Ishikawa (cell line): ENCODE measurements around the gene KMT5B.

Experiments used
- CEBPB ChIP-seq: IDR thresholded peaks from 2 replicates; pipeline ENCODE4 v1.6.1; 2012
- CREB1 ChIP-seq: IDR thresholded peaks from 2 replicates; pipeline ENCODE4 v1.6.1; 2012; ENCODE audit warnings: low read depth
- EGR1 ChIP-seq: IDR thresholded peaks from 2 replicates; pipeline ENCODE4 v1.6.1; 2012
- EP300 ChIP-seq: IDR thresholded peaks from 2 replicates; pipeline ENCODE4 v1.6.1; 2012; ENCODE audit warnings: borderline replicate concordance
- FOXM1 ChIP-seq: IDR thresholded peaks from 2 replicates; pipeline ENCODE4 v1.6.1; 2012; ENCODE audit warnings: low read depth, borderline replicate concordance
- RAD21 ChIP-seq: IDR thresholded peaks from 2 replicates; pipeline ENCODE4 v1.6.1; 2012; ENCODE audit warnings: low read depth
- TAF1 ChIP-seq: IDR thresholded peaks from 2 replicates; pipeline ENCODE4 v1.6.1; 2012; ENCODE audit warnings: low read depth, mild to moderate bottlenecking
- TCF12 ChIP-seq: IDR thresholded peaks from 2 replicates; pipeline ENCODE4 v1.6.1; 2012; ENCODE audit warnings: low read depth
- TEAD4 ChIP-seq: IDR thresholded peaks from 2 replicates; pipeline ENCODE4 v1.6.1; 2012
- YY1 ChIP-seq: IDR thresholded peaks from 2 replicates; pipeline ENCODE4 v1.6.1; 2012; ENCODE audit warnings: low read depth

DNA sequence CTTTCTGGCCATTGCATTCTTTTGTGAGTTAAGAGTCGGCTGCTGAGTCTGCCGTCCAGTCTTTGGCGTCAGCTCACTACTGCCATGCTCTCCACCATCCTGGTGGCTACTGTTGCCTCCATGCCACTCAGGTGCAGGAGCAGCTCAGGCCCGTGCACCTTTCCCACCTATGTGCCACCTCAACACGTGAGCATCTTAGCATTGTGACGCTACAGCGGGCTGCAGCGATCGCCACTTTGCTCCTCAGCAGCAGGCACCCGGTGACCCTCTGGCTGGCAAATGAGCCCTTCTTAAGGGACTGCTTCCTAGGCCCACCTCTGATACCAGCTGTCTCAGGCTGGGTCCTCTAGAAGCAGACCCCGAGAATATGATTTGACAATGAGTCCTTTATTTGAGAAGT, 11.5 kb upstream of the KMT5B start:
- no peak for TF ChIP-seq TAF1
- TF ChIP-seq EP300, result no peak
- no peak for TF ChIP-seq CEBPB
- no peak for TF ChIP-seq RAD21
- no peak for TF ChIP-seq TCF12
- no peak for TF ChIP-seq FOXM1
- TF ChIP-seq TEAD4, result no peak
- TF ChIP-seq YY1, result no peak
- TF ChIP-seq EGR1, result no peak
- TF ChIP-seq CREB1, result no peak
